ENCODE results near the gene RPN2.

The RPN2 gene

DNA sequence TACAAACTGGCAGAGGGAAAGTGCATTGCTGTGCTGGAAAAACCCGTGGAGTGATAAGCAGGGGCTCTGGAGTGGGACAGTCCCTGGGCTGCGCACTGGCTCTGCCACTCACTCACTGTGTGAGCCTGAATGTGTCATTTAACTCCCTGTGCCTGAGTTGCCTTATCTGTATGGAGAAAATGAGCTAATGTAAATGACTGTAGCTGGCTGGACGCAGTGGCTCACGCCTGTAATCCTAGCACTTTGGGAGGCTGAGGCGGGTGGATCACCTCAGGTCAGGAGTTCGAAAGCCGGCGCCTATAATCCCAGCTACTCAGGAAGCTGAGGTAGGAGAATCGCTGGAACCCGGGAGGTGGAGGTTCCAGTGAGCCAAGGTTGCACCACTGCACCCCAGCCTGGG is 18.4 kb upstream of the RPN2 start:
- in situ Hi-C loops (cut with MboI; ENCODE audit: low sequenced_read_pairs, unreplicated experiment) = no loop called here
- TF ChIP-seq CTCF (IDR thresholded peaks at IDR 0.05; ENCODE audit: borderline replicate concordance, control extremely low read depth, extremely low read depth, insufficient read depth, missing control alignments) = no peak
- no peak for DNase-seq (ENCODE audit: low spot score)

DNA sequence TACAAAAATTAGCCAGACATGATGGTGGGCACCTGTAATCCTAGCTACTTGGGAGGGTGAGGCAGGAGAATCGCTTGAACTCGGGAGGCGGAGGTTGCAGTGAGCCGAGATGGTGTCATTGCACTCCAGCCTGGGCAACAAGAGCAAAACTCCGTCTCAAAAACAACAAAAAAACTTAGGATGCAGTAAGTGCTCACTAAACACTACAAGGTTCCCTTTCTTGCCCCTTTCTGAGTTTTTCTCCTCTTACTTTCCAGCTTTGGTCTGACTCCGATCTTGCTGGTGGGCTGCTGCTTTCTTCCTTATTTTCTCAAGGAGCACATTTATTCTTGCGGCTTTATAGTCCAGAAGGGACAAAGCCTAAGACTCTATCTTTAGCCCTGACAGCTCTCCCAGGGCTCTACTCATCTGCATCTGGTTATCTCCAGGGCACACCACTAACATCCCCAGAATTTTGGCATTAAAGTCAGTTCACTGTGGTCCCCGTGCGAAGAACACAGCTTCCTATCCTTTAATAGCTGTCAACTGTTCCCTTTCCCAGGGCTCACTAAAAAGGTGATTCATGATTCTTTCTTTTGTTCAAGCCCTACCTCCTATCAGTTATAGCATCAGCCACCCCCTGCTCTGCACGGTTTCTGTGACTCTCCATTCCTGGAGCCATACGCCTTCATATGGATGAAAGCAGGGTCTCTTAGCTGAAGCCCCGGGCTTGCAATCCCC is 17.1 kb upstream of the RPN2 start:
- no peak for TF ChIP-seq CTCF (IDR thresholded peaks at IDR 0.05; ENCODE audit: borderline replicate concordance, control extremely low read depth, extremely low read depth, insufficient read depth, missing control alignments)
- in situ Hi-C loops (cut with MboI; ENCODE audit: low sequenced_read_pairs, unreplicated experiment) = no loop called here
- DNase-seq (ENCODE audit: low spot score) = no peak

DNA sequence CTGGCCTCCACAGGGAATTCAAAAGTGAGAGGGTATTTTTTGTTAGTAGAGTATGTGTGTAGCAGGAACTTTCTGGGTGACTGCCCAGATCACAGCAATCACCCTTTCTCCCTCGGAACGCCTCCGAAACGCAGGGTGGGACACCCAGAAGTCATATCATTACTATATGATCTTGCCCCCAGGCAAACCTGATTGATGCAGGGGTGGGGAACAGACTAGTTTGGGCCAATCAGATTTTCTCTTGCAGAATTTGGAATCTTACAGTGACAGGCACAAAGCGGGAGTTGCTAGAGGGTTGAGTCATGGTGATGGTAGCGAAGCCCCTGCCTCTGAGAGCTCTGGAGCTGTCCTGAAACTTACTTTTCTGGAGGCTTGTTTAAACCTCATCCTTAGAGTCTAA is 16.5 kb upstream of the RPN2 start:
- DNase-seq (ENCODE audit: low spot score) = no peak
- TF ChIP-seq CTCF (IDR thresholded peaks at IDR 0.05; ENCODE audit: borderline replicate concordance, control extremely low read depth, extremely low read depth, insufficient read depth, missing control alignments) = no peak
- in situ Hi-C loops (cut with MboI; ENCODE audit: low sequenced_read_pairs, unreplicated experiment) = no loop called here

GRCh38 chr20:37163832-37164554 is 15.1 kb upstream of the RPN2 start:
- TF ChIP-seq CTCF (IDR thresholded peaks at IDR 0.05; ENCODE audit: borderline replicate concordance, control extremely low read depth, extremely low read depth, insufficient read depth, missing control alignments) = no peak
- in situ Hi-C loops (cut with MboI; ENCODE audit: low sequenced_read_pairs, unreplicated experiment) = no loop called here

GRCh38 chr20:37165031-37165430 is 14.1 kb upstream of the RPN2 start:
- in situ Hi-C loops (cut with MboI; ENCODE audit: low sequenced_read_pairs, unreplicated experiment) = no loop called here
- TF ChIP-seq CTCF (IDR thresholded peaks at IDR 0.05; ENCODE audit: borderline replicate concordance, control extremely low read depth, extremely low read depth, insufficient read depth, missing control alignments) = no peak
- no peak for DNase-seq (ENCODE audit: low spot score)

More at GRCh38 chr20:37163832-37164554, 15.1 kb upstream of the RPN2 start:
- no peak for DNase-seq (ENCODE audit: low spot score)

- in situ Hi-C loops (cut with MboI; ENCODE audit: low sequenced_read_pairs, unreplicated experiment) = no loop called here
- no peak for TF ChIP-seq CTCF (IDR thresholded peaks at IDR 0.05; ENCODE audit: borderline replicate concordance, control extremely low read depth, extremely low read depth, insufficient read depth, missing control alignments)
- DNase-seq (ENCODE audit: low spot score) = no peak
Observed at GRCh38 chr20:37166867-37167266, 12.3 kb upstream of the RPN2 start.

All from GM13976 (cell line).